PC-9 (cell line): ENCODE measurements around the gene LENG9. TPM values are rescaled to one million over a fixed set of nuclear protein-coding genes. Genes with fewer than 3 reads are reported as not detected.

Source experiments
- BruUV-seq: library from RNA; stranded (reverse); fragments of 400-500 nt; replicated peaks from 2 replicates; lab custom pipeline; 2021; lab: Mats Ljungman, UMichigan
- CTCF ChIA-PET: fragments of 300-600 bp; sonication (Branson Sonifier 250); formaldehyde crosslinking; loops from one replicate; lab custom pipeline; 2022; ENCODE audit warnings: antibody characterized with exemption; lab: Charles Lee
- POLR2A ChIA-PET: fragments of 300-600 bp; sonication (Branson Sonifier 250); formaldehyde crosslinking; loops from one replicate; lab custom pipeline; 2022; ENCODE audit warnings: antibody characterized with exemption; ENCODE audit not compliant: unreplicated experiment; lab: Charles Lee
- DNase-seq, 2 experiments: peaks; one replicate each; pipeline versions ENCODE4 v3.0.0 to v3.0.0-alpha.2; 2015 to 2022; ENCODE audit warnings: mixed read lengths in 1 of 2
- H2AFZ ChIP-seq: fragments of 200-600 bp; sonication (generic); 2 replicates; pipeline ENCODE4 v1.8.1; 2017; ENCODE audit warnings: antibody characterized with exemption
- H3F3A ChIP-seq: fragments of 200-600 bp; sonication (generic); 2 replicates; pipeline ENCODE4 v1.8.1; 2017; ENCODE audit warnings: antibody characterized with exemption, mild to moderate bottlenecking, low read depth; ENCODE audit not compliant: insufficient read depth
- H3K27ac ChIP-seq: fragments of 200-600 bp; sonication (generic); 2 replicates; pipeline ENCODE4 v1.6.1; 2016; ENCODE audit warnings: mixed run types
- H3K27me3 ChIP-seq: fragments of 200-600 bp; sonication (generic); 2 replicates; pipeline ENCODE4 v1.6.1; 2016; ENCODE audit warnings: low read depth, mixed run types; ENCODE audit not compliant: insufficient read depth
- H3K36me3 ChIP-seq: fragments of 200-600 bp; sonication (generic); 2 replicates; pipeline ENCODE4 v1.6.1; 2016; ENCODE audit warnings: low read depth, mixed run types
- H3K4me1 ChIP-seq: fragments of 200-600 bp; sonication (generic); replicated peaks from 2 replicates; pipeline ENCODE4 v1.6.1; 2016; ENCODE audit warnings: mixed run types; ENCODE audit not compliant: insufficient read depth
- H3K4me2 ChIP-seq: fragments of 200-600 bp; sonication (generic); 2 replicates; pipeline ENCODE4 v1.6.1; 2017; ENCODE audit warnings: mixed run types
- H3K4me3 ChIP-seq: fragments of 200-600 bp; sonication (generic); 2 replicates; pipeline ENCODE4 v1.6.1; 2016; ENCODE audit warnings: mixed run types
- H3K79me2 ChIP-seq: fragments of 200-600 bp; sonication (generic); 2 replicates; pipeline ENCODE4 v1.6.1; 2017; ENCODE audit warnings: low read depth, mixed run types
- H3K9me2 ChIP-seq: fragments of 200-600 bp; sonication (generic); 2 replicates; pipeline ENCODE4 v1.8.1; 2017; ENCODE audit warnings: mild to moderate bottlenecking; ENCODE audit not compliant: insufficient read depth
- H3K9me3 ChIP-seq: fragments of 200-600 bp; sonication (generic); 2 replicates; pipeline ENCODE4 v1.8.1; 2016; ENCODE audit warnings: low read depth; ENCODE audit not compliant: insufficient read depth
- H4K20me1 ChIP-seq: fragments of 200-600 bp; sonication (generic); 2 replicates; pipeline ENCODE4 v1.8.1; 2017; ENCODE audit not compliant: insufficient read depth
- CTCF ChIP-seq: fragments of 200-600 bp; sonication (generic); conservative IDR thresholded peaks from 2 replicates; pipeline ENCODE4 v1.6.1; 2017; ENCODE audit warnings: mixed run types, antibody characterized with exemption, mild to moderate bottlenecking, moderate library complexity
- EZH2 ChIP-seq: fragments of 200-600 bp; sonication (generic); IDR thresholded peaks from 2 replicates; pipeline ENCODE4 v1.8.0; 2017; ENCODE audit warnings: antibody characterized with exemption, low read depth
- intact Hi-C: fragments of 100-400 bp; cut with micrococcal nuclease; formaldehyde crosslinking; loops from one replicate; pipeline ENCODE4 v1.10.0; 2022; ENCODE audit not compliant: unreplicated experiment
- total RNA-seq: library from RNA; stranded (reverse); gene quantifications from 2 replicates; pipeline ENCODE4 v1.2.3, GENCODE V29; 2021

Gene LENG9
- total RNA-seq, 1 experiment from 2014 or later = 7.0 TPM

- DNase-seq = no peak
- Histone ChIP-seq H3K9me2 (no peaks in the 10 kb centered on the region), H3K4me1 (peaks cover 10% of the 10 kb centered on the region), H3K4me2 (no peak overlapping the region), H4K20me1 (peaks cover 75% of the 10 kb centered on the region), H3K79me2 (peaks cover 74% of the 10 kb centered on the region), H3K27me3 (no peaks in the 10 kb centered on the region), H3F3A (peaks cover 28% of the 10 kb centered on the region; the same call in 1 of the 2 replicates), H3K9me3 (no peaks in the 10 kb centered on the region), H3K4me3 (no peak overlapping the region), H3K36me3 (peaks cover 53% of the 10 kb centered on the region), H3K27ac (no peak overlapping the region), H2AFZ (no peak overlapping the region)
- ChIA-PET POLR2A (no interaction called here), CTCF (no interaction called here)
- intact Hi-C loops = no loop called here
- TF ChIP-seq CTCF (no peak), EZH2 (no peak)
- no TSS peak for BruUV-seq
Measured at GRCh38 chr19:54456423-54457373, 6.9 kb downstream of the LENG9 start.

DNA sequence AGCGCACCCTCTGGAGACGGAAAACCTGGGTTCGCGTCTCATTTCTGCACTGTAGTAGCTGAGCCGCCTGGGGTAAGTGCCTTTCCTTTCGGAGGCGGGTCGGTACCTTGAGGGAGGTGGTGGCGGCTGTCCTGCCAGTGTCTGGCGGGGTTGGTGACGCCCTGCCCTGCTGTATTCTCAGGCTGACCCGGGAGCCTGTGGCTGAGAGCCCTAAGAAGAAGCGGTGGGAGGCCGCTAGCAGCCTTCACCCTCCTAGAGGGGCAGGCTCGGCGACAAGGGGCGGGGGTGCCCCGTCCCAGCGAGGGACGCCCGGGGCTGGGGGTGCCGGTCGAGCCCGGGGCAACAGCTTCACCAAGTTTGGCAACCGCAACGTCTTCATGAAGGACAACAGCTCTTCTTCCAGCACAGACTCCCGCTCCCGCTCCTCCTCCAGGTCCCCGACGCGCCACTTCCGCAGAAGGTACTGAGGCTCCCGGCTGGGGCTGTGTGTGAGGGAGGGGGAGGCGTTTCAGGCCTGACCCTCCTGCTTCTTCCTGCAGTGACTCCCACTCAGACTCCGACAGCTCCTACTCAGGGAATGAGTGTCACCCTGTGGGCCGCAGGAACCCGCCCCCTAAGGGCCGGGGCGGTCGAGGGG is 7.7 kb downstream of the LENG9 start:
- Histone ChIP-seq H4K20me1 (peaks cover 75% of the 10 kb centered on the region), H3K27ac (no peak overlapping the region), H3K9me2 (no peaks in the 10 kb centered on the region), H3K79me2 (peaks cover 74% of the 10 kb centered on the region), H3K27me3 (no peaks in the 10 kb centered on the region), H3K4me1 (peaks cover 9% of the 10 kb centered on the region), H3K9me3 (no peaks in the 10 kb centered on the region), H3K36me3 (peaks cover 60% of the 10 kb centered on the region), H3K4me3 (no peak overlapping the region), H3K4me2 (no peak overlapping the region), H2AFZ (no peak overlapping the region), H3F3A (peaks cover 25% of the 10 kb centered on the region; the same call in 1 of the 2 replicates)
- TF ChIP-seq EZH2 (no peak), CTCF (no peak)
- POLR2A ChIA-PET = no interaction called here
- CTCF ChIA-PET = no interaction called here
- no TSS peak for BruUV-seq
- DNase-seq = no peak
- intact Hi-C loops = no loop called here

DNA sequence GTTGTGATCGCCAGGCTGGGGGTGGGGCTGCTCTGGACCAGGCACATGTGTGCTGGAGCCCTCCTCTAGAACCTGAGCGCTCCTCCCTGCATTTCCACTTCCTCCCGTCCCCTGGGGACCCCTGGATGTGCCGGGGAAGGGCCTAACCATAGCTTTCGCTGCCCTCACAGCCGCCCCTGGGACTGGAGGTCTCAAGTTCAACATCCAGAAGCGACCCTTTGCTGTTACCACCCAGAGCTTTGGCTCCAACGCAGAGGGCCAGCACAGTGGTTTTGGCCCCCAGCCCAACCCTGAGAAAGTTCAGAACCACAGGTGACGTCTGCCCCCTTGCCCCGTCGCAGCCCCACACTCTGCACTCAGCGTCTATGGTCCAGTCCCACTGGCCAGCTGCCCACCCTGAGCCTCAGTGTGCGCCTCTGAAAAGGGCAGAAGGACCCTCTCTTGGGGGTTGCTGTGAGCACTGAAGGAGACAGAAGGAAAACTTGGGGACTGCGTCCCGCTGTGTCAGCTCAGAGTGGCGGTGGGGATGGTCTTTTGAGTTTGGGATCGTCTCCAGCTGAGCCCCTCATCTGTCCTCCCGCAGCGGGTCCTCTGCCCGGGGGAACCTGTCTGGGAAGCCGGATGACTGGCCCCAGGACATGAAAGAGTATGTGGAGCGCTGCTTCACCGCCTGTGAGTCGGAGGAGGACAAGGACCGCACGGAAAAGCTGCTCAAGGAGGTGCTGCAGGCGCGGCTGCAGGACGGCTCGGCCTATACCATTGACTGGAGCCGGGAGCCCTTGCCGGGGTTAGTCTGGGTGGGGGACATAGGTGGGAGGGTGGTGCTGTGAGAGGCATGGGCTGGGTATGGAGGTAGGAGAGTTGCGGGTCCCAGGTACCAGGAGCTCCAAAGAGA is 8.6 kb downstream of the LENG9 start:
- ChIA-PET POLR2A (no interaction called here), CTCF (no interaction called here)
- Histone ChIP-seq H3K27me3 (no peaks in the 10 kb centered on the region), H3K79me2 (peaks cover 78% of the 10 kb centered on the region), H3K9me3 (no peaks in the 10 kb centered on the region), H3K4me1 (peaks cover 15% of the 10 kb centered on the region), H3K4me3 (no peak overlapping the region), H4K20me1 (peaks cover 78% of the 10 kb centered on the region), H3K4me2 (no peak overlapping the region), H3K9me2 (no peaks in the 10 kb centered on the region), H3K27ac (no peak overlapping the region), H2AFZ (no peak overlapping the region), H3F3A (peaks cover 24% of the 10 kb centered on the region; the same call in 1 of the 2 replicates), H3K36me3 (peaks cover 62% of the 10 kb centered on the region)
- intact Hi-C loops = no loop called here
- TF ChIP-seq CTCF (no peak), EZH2 (no peak)
- no TSS peak for BruUV-seq
- DNase-seq = no peak
